Stimulated activated CD8-positive, alpha-beta memory T cell treated with anti-CD3 and anti-CD28 coated beads, Interleukin-4, amount 100 ng/mL, for 1 hour (primary cell): Measurements from ENCODE around the gene FEM1A.
"Not testable (repeated sequence)": the region's sequence is repeated elsewhere in the genome, so short reads cannot be mapped to it uniquely, and the experiment has no call there.

ENCODE experiments used
- DNase-seq, 2 donors: peaks; one replicate each; pipeline ENCODE4 v3.0.0-alpha.2; 2020; ENCODE audit warnings: low read depth in 2 of 2, low spot score in 1 of 2

FEM1A gene

GRCh38 chr19:4811328-4812131, 20.0 kb downstream of the FEM1A start:
- DNase-seq: peak; percentile 83 to 87

GRCh38 chr19:4814625-4815425, 23.3 kb downstream of the FEM1A start:
- DNase-seq: no peak

- DNase-seq: peak in 1 of 2 donors; percentile 48
Measured at GRCh38 chr19:4815426-4816201, 24.1 kb downstream of the FEM1A start.

DNA sequence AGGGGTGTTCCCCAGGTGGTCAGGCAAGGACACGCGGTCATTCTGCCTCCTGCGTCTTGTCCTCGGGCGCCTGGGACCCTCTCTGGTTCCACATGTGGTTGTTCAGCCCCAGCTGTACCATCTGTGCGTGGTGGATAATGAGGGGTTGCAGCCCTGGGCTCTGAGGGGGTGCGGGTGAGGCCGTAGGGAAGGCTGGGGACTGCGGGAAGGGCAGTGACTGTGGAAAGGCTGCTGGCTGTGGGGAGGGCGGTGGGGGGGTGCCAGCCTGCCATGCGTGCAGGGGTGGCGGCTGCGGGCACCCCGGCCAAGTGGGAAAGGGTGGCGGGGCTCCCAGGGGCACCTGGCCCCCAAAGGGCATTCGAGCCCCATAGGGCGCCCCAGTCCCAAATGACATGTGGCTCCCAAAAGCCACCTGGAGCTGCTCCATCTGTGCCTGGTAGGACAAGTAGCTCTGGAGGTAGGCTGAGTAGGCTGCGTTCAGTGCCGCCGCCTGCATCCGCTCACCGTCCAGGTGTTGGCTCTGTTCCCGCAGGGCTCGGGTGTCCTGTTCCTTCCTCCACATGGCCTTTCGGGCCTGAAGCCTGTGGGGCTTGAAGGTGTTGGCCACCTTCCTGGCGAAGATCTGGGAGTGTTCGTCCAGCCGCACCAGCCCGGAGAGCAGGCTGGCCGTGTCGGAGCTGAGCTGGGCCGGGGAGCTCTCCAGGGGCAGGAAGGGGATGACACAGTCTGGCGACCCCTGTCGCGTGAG, 24.8 kb downstream of the FEM1A start:
- DNase-seq: no peak

- DNase-seq: no peak
Measured at GRCh38 chr19:4816950-4817278, 25.4 kb downstream of the FEM1A start.

- no peak for DNase-seq
Measured at GRCh38 chr19:4817467-4818277, 26.1 kb downstream of the FEM1A start.

DNA sequence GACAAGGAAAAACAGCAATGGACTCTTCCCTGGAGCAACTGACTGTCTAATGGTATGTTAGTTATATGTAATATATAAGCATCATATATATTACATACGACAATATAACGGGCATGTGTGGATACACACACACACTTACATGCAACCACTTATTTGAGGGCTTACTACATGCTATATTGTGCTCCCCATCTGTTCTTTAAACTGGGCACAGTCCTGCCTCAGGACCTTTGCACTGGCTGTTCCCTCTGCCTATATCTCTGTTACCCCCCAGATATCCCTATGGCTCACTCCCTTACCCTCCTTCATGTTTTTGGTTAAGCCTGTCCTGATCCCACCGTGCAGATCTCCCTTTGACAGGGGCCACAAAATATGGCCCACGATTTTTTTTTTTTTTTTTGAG, 29.7 kb downstream of the FEM1A start:
- no peak for DNase-seq

DNA sequence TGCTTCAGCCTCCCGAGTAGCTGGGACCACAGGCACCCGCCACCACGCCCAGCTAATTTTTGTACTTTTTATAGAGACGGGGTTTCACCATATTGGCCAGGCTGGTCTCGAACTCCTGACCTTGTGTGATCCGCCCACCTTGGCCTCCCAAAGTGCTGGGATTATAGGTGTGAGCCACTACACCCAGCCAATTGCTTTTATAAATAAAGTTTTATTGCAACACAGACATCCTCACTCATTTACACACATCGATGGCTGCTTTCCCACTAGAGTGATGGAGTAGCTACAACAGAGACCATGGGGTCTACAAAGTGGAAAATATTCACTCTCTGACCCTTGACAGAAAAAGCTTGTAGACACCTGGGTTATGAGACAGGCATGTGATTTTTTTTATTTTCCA, 30.8 kb downstream of the FEM1A start:
- not testable (repeated sequence) for DNase-seq

DNA sequence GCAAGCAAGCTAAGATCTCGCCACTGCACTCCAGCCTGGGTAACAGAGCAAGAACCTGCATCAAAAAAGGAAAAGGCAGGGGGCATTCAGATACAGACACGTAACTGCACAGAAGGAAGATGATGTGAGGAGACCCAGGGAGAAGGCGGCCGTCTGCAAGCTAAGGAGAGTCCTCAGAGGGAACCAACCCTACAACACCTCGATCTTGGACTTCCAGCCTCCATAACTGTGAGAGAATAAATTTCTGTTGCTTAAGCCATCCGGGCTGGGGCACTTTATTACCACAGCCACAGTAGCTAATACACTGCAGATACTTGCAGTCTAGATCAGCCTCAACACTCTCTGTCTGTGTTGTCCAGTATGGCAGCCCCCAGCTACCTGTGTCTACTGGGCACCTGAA, 32.0 kb downstream of the FEM1A start:
- no peak for DNase-seq

DNA sequence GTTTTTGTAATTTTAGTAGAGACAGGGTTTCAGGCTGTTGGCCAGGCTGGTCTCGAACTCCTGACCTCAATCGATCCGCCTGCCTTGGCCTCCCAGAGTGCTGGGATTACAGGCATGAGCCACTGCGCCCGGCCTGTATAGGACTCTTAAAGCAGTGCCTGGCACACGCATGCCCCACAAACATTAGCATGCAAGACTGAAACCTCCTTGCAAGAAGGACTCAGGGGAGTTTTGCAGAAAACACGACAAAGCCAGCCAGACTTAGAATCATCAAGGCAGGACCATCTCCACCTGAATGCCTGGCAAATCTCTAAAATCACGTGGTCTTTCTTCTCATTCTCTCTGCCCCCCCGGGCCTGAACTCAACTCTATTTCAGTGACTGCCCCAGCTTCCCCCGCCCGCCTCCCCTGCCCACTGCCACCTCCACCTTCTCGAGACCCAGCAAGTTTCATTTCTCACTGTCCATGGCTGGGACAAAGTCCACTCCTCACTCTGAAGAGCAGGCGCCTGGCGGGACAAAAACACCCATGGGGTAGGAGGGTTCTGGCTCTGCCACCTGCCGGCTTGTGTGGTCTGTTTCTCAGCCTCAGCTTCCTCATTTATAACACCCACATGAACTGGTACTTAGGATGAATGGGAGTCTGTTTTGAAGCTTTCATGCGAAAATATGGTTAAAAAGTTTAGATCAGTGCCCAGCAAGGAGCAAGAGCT, 37.6 kb downstream of the FEM1A start:
- DNase-seq: no peak

DNA sequence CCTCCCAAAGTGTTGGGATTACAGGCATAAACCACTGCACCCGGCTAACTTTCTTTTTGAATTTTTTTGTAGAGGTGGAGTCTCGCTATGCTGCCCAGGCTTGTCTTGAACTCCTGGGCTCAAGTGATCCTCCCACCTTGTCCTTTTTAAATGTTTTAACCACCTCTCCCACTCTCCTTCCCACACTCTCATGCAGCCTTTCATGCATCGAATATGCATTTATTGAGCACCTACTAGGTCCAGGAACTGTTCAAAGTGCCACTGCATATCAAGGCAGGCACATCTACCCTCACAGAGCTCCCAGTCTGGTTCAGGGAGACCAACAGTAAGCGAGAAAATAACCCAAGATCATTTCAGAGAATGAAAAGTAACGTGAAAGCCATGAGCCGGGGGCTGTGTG, 38.8 kb downstream of the FEM1A start:
- DNase-seq: no peak

- DNase-seq: no peak
Measured at GRCh38 chr19:4830768-4831265, 39.3 kb downstream of the FEM1A start.

GRCh38 chr19:4831304-4831978, 39.9 kb downstream of the FEM1A start, which contains the start of gene TICAM1:
Gene TICAM1, minus strand, starts transcription at chr19:4831712. Its CDS starts 13,335 bp downstream, at chr19:4818377.
- peak; percentile 35 to 57 for DNase-seq

- DNase-seq: not testable (repeated sequence)
Measured at GRCh38 chr19:4831979-4832340, 40.4 kb downstream of the FEM1A start.

DNA sequence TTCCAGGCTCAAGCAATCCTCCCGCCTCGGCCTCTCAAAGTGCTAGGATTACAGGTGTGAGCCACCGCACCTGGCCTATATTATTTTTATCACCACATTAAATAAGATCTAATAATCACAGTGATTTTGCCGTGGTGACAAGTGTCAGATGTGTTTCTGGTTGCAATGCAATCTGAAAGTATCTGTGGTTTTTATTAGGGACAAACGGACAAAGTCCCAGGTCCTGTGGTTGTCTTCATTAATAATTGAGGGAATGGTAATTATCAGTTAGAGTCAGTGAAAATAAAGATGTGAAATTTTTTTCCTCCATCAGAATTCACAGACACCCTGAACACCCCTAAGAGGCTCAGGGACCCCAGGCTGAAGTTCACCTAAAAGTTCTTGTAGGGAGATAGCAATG, 41.2 kb downstream of the FEM1A start:
- no peak for DNase-seq

DNA sequence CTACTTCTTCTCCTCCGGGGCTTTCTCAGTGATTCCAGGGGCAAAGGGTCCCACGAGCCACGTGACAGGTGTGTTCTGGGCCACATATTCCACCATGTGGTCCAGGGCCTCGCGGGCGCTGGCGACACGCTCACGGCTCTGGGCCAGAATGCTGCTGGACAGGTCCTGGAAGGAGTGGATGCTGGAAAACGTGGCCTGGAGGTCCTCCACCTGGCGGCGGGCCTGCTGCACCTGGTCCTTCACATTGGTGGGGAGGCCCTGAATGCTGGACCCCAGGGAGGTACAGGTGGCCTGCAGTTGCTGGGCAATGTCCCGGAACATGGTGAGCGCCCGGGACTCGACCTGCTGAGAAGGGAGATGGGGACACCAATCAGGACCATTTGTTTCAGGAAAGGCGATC, 47.7 kb downstream of the FEM1A start:
- no peak for DNase-seq

- DNase-seq: no peak
Measured at GRCh38 chr19:4843647-4843965, 52.1 kb downstream of the FEM1A start.

DNA sequence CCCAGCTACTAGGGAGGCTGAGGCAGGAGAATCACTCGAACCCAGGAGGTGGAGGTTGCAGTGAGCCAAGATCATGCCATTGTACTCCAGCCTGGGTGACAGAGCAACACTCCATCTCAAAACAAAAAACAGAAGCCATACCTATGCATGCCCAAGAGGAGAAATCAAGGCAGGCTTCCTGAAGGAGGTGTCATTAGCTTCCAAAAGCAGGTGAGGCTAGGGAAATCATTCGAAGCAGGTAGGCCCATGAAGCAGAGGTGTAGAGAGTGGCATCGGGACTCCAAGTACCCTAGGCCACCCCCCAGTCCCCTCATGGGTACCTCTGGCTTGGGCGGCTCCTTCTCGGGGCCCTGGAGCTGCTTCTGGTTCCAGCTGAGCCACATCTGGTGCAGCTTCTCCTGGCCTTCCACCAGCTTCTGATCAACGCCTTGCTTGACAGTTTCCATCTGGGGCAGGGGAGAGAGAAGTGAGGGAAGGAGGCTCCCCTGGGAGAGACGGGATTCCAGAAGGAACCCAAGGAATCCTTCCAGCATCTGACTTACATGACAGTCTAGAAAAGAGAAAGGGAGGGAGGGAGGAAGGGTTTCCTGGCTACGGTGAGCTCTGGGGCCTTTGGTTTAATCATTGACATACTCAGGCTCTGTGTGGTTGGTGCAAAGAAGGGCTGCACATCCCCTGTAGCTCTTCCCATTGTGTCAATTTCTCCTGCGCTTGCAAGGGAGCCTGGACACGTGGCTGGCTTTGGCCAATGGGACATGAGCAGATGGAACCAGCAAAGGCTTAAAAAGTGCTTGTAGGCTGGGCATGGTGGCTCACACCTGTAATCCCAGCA, 53.0 kb downstream of the FEM1A start:
- DNase-seq: no peak
